DND-41 (cell line): ENCODE results near the gene BAZ1A.
"Not testable (repeated sequence)": the region's sequence is repeated elsewhere in the genome, so short reads cannot be mapped to it uniquely, and the experiment has no call there.

Experiments used
- CTCF ChIP-seq: IDR thresholded peaks from 2 replicates; pipeline ENCODE4 v1.5.1; 2012; ENCODE audit warnings: borderline replicate concordance, low read length, moderate library complexity, mild to moderate bottlenecking; ENCODE audit not compliant: poor library complexity, severe bottlenecking; ENCODE audit errors: extremely low read depth
- EZH2 ChIP-seq: IDR thresholded peaks from 3 replicates; pipeline ENCODE4 v1.6.1; 2012; ENCODE audit warnings: borderline replicate concordance, low read depth, mild to moderate bottlenecking, moderate library complexity, low read length, inconsistent platforms; ENCODE audit not compliant: severe bottlenecking

GRCh38 chr14:34740139-34740538 is 135.0 kb downstream of the BAZ1A start:
- not testable (repeated sequence) for TF ChIP-seq CTCF, EZH2
